RCC 7860 (cell line): Measurements from ENCODE around the gene DNAJC27.

Source experiments
- DNase-seq: peaks from one replicate; pipeline ENCODE4 v3.0.0-alpha.2; 2015; ENCODE audit warnings: low spot score
- FAIRE-seq: peaks from 2 replicates; lab custom pipeline; 2012; peaks lifted over from hg19 to GRCh38; lab: Jason Lieb, UNC

DNAJC27 gene

GRCh38 chr2:24909555-24910177, 62.1 kb downstream of the DNAJC27 start:
- DNase-seq (no peak), FAIRE-seq (no peak)

GRCh38 chr2:24908461-24908901, 63.3 kb downstream of the DNAJC27 start:
- DNase-seq: no peak
- FAIRE-seq: no peak

- no peak for FAIRE-seq
- no peak for DNase-seq
These were observed 64.6 kb downstream of the DNAJC27 start for GRCh38 chr2:24907116-24907515.

GRCh38 chr2:24906466-24906865, 65.3 kb downstream of the DNAJC27 start:
- no peak for FAIRE-seq
- no peak for DNase-seq

- no peak for FAIRE-seq
- DNase-seq: no peak
These were observed 68.3 kb downstream of the DNAJC27 start for GRCh38 chr2:24903161-24904103.

- DNase-seq (no peak), FAIRE-seq (no peak)
These were observed 72.3 kb downstream of the DNAJC27 start for GRCh38 chr2:24899361-24899910.

- DNase-seq (no peak), FAIRE-seq (no peak)
These were observed 73.3 kb downstream of the DNAJC27 start for GRCh38 chr2:24898122-24899109.

- FAIRE-seq: no peak
- peak; percentile 10 for DNase-seq
These were observed 77.0 kb downstream of the DNAJC27 start for GRCh38 chr2:24894750-24895149.

GRCh38 chr2:24893934-24894333, 77.8 kb downstream of the DNAJC27 start:
- no peak for DNase-seq
- no peak for FAIRE-seq
